Measurements from ENCODE around the gene CAPN5. TPM values are rescaled to one million over a fixed set of nuclear protein-coding genes. Genes with fewer than 3 reads are reported as not detected.

The CAPN5 gene
- total RNA-seq, 1 donor from 2014 or later, result 7.4 TPM

DNA sequence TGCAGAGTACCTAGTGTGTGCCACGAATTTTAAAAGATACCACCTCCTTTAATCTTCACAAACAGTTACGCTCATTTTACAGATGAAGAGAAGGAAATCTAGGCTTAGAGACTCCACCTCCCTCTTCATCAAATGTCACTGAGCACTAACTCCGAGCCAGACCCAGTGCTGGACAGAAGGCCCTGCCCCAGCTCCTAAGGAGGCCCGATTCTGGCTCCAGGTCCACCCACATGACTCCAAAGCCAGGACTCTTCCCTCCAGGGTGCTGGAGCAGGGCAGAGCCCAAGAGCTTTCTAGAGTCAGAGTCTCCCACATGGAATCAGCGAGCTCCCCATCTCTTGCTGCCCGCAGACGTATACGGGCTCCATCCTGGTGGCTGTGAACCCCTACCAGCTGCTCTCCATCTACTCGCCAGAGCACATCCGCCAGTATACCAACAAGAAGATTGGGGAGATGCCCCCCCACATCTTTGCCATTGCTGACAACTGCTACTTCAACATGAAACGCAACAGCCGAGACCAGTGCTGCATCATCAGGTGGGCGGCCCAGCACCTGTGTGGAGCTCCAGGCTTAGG lies 88.9 kb downstream of the CAPN5 start:
- Histone ChIP-seq H3K36me3 (no peaks in the 10 kb centered on the region), H3K4me2 (no peak overlapping the region), H3K79me2 (ENCODE audit: low read depth) (no peaks in the 10 kb centered on the region), H2AFZ (replicated peaks) (no peak overlapping the region), H3K27me3 (no peaks in the 10 kb centered on the region), H3K27ac (no peak overlapping the region), H3K9ac (no peak overlapping the region), H4K20me1 (ENCODE audit: low read depth) (no peaks in the 10 kb centered on the region), H3K4me3 (no peak overlapping the region), H3K4me1 (no peaks in the 10 kb centered on the region), H3K9me3 (ENCODE audit: low read depth) (no peaks in the 10 kb centered on the region), H3F3A (ENCODE audit: low read depth) (no peaks in the 10 kb centered on the region)
- peaks cover 12% of the 10 kb centered on the region for H3K27me3 Mint-ChIP-seq (ENCODE audit: insufficient read depth, low read depth)
- no peaks in the 10 kb centered on the region for H3K36me3 Mint-ChIP-seq
- no peak for DNase-seq (ENCODE audit: low spot score)
- no peaks in the 10 kb centered on the region for H3K9me3 Mint-ChIP-seq
- TF ChIP-seq EZH2 (IDR thresholded peaks at IDR 0.05), result no peak
- TF ChIP-seq, protein P1, sequence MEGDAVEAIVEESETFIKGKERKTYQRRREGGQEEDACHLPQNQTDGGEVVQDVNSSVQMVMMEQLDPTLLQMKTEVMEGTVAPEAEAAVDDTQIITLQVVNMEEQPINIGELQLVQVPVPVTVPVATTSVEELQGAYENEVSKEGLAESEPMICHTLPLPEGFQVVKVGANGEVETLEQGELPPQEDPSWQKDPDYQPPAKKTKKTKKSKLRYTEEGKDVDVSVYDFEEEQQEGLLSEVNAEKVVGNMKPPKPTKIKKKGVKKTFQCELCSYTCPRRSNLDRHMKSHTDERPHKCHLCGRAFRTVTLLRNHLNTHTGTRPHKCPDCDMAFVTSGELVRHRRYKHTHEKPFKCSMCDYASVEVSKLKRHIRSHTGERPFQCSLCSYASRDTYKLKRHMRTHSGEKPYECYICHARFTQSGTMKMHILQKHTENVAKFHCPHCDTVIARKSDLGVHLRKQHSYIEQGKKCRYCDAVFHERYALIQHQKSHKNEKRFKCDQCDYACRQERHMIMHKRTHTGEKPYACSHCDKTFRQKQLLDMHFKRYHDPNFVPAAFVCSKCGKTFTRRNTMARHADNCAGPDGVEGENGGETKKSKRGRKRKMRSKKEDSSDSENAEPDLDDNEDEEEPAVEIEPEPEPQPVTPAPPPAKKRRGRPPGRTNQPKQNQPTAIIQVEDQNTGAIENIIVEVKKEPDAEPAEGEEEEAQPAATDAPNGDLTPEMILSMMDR (IDR thresholded peaks at IDR 0.05), result no peak
- no peak for TF ChIP-seq EZH2phosphoT487 (IDR thresholded peaks at IDR 0.05)
- H3K4me3 Mint-ChIP-seq, result no peak overlapping the region
- H3K27ac Mint-ChIP-seq, result no peak overlapping the region
- peaks cover 9% of the 10 kb centered on the region for H3K4me1 Mint-ChIP-seq

DNA sequence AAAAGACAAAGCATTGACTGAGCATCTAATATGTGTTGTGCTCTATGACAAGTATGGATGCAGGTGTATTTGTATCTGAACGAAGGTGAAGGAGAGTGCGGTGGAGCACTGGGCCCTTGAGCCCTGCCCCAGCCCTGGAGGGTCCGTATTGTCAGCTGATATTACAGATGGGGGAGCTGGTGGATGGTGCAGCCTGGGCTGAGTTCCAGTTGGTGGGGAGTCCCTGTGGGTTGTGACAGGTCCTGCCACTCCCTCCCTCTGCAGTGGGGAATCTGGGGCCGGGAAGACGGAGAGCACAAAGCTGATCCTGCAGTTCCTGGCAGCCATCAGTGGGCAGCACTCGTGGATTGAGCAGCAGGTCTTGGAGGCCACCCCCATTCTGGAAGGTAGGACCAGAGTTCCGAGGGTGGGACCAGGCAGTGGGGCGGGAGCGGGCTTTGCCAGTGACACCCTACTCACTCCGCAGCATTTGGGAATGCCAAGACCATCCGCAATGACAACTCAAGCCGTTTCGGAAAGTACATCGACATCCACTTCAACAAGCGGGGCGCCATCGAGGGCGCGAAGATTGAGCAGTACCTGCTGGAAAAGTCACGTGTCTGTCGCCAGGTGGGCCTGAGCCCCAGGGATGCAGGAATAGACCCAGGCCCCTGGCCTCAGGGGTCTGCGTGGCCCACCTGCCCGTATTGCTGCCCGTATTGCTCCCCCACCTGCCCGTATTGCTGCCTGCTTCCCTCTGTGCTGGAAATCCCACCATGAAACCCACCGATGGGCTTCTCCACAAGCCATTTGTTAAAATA lies 89.8 kb downstream of the CAPN5 start:
- DNase-seq (ENCODE audit: low spot score), result no peak
- TF ChIP-seq EZH2 (IDR thresholded peaks at IDR 0.05) (no peak), EZH2phosphoT487 (IDR thresholded peaks at IDR 0.05) (no peak)
- TF ChIP-seq, protein P1 (IDR thresholded peaks at IDR 0.05), result no peak
- Histone ChIP-seq H3K79me2 (ENCODE audit: low read depth) (no peaks in the 10 kb centered on the region), H4K20me1 (ENCODE audit: low read depth) (no peaks in the 10 kb centered on the region), H3K9me3 (ENCODE audit: low read depth) (no peaks in the 10 kb centered on the region), H3F3A (ENCODE audit: low read depth) (no peaks in the 10 kb centered on the region), H3K4me2 (no peak overlapping the region), H3K9ac (no peak overlapping the region), H2AFZ (replicated peaks) (no peak overlapping the region), H3K4me1 (no peaks in the 10 kb centered on the region), H3K4me3 (no peak overlapping the region), H3K27ac (no peak overlapping the region), H3K36me3 (no peaks in the 10 kb centered on the region), H3K27me3 (no peaks in the 10 kb centered on the region)
- Mint-ChIP-seq H3K27me3 (ENCODE audit: insufficient read depth, low read depth) (peaks cover 15% of the 10 kb centered on the region), H3K4me3 (no peak overlapping the region), H3K9me3 (no peaks in the 10 kb centered on the region), H3K36me3 (no peaks in the 10 kb centered on the region), H3K4me1 (peaks cover 9% of the 10 kb centered on the region), H3K27ac (no peak overlapping the region)

DNA sequence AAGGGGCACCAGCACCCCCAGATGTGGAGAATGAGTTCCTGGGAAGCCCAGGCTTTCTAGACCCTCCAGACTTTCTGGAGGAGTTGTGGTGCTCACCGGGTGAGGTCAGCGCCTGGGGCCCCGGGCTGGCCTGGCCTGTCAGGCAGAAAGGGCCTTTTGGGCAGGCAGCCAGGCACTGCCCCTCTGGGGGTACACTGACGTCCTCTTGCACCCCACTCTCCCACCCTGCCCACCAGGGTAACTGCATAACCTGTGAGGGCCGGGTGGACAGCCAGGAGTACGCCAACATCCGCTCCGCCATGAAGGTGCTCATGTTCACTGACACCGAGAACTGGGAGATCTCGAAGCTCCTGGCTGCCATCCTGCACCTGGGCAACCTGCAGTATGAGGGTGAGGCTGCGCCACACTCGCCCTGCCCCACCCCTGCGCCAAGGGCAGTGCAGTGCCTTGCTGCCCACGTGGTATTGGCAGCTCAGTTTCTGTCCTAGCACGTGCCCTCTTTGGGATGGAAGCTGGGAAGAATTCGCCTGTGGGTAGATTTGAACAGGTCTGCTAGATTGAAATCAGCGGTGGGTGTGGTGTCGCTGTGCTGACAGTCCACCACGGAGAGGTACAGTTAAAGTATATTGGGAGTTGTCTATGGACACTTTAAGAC lies 91.4 kb downstream of the CAPN5 start:
- TF ChIP-seq EZH2 (IDR thresholded peaks at IDR 0.05) (no peak), EZH2phosphoT487 (IDR thresholded peaks at IDR 0.05) (no peak)
- TF ChIP-seq, protein P1 (IDR thresholded peaks at IDR 0.05), result no peak
- Histone ChIP-seq H3K4me1 (no peaks in the 10 kb centered on the region), H2AFZ (replicated peaks) (no peak overlapping the region), H4K20me1 (ENCODE audit: low read depth) (no peaks in the 10 kb centered on the region), H3K4me3 (no peak overlapping the region), H3F3A (ENCODE audit: low read depth) (no peaks in the 10 kb centered on the region), H3K27ac (no peak overlapping the region), H3K9ac (no peak overlapping the region), H3K79me2 (ENCODE audit: low read depth) (no peaks in the 10 kb centered on the region), H3K27me3 (no peaks in the 10 kb centered on the region), H3K9me3 (ENCODE audit: low read depth) (no peaks in the 10 kb centered on the region), H3K36me3 (no peaks in the 10 kb centered on the region), H3K4me2 (no peak overlapping the region)
- Mint-ChIP-seq H3K4me3 (no peak overlapping the region), H3K9me3 (no peaks in the 10 kb centered on the region), H3K27ac (no peak overlapping the region), H3K36me3 (no peaks in the 10 kb centered on the region), H3K27me3 (ENCODE audit: insufficient read depth, low read depth) (peaks cover 17% of the 10 kb centered on the region), H3K4me1 (peaks cover 3% of the 10 kb centered on the region)
- DNase-seq (ENCODE audit: low spot score), result no peak

Measured in neural progenitor cell (in vitro differentiated cells).